Pancreas (tissue), 10 donors: ENCODE measurements around the gene PAPPA2. TPM values are rescaled to one million over a fixed set of nuclear protein-coding genes. Genes with fewer than 3 reads are reported as not detected.

Experiments used
- ATAC-seq, 4 donors: fragments of 200-7000 bp; cut with Tn5 transposase; one replicate each; pipeline versions ENCODE4 v1.8.0 to v1.9.1; 2020; ENCODE audit warnings: mild to moderate bottlenecking in 4 of 4, moderate library complexity in 4 of 4
- DNase-seq, 6 donors: peaks; one replicate each; pipeline ENCODE4 v3.0.0-alpha.2; 2020
- FAIRE-seq: peaks from 2 replicates; lab custom pipeline; 2012; peaks lifted over from hg19 to GRCh38; lab: Jason Lieb, UNC
- H3K27ac ChIP-seq, 4 donors: fragments of 200-600 bp; sonication (generic); 1 replicate in 3 of 4; 2 replicates in 1 of 4; pipeline versions ENCODE4 v1.5.0 to v1.8.0; 2020
- H3K27me3 ChIP-seq, 4 donors: fragments of 200-600 bp; one replicate each; pipeline ENCODE4 v1.8.0; 2021
- H3K36me3 ChIP-seq, 3 donors: fragments of 200-600 bp; sonication (generic) in 1 of 3; one replicate each; pipeline versions ENCODE4 v1.5.0 to v1.8.0; 2020 to 2021
- H3K4me1 ChIP-seq, 3 donors: fragments of 200-600 bp; one replicate each; pipeline ENCODE4 v1.8.0; 2021
- H3K4me3 ChIP-seq, 4 donors: fragments of 200-600 bp; sonication (generic) in 2 of 4; one replicate each; pipeline versions ENCODE4 v1.5.0 to v1.8.0; 2020 to 2021
- H3K9me3 ChIP-seq, 4 donors: fragments of 200-600 bp; one replicate each; pipeline ENCODE4 v1.8.0; 2021
- WGBS, 2 donors: extraction: QIAGEN DNeasy Blood & Tissue Kit; methylation state at CpG; one replicate each; pipeline ENCODE4 v1.1.7; 2013; 5-methylcytosine and 5-hydroxymethylcytosine counted together
- intact Hi-C, 3 donors: fragments of 100-400 bp; cut with DNase I; formaldehyde crosslinking; loops; one replicate each; pipeline versions ENCODE4 v1.11.1 to v1.14.2; 2022
- polyA plus RNA-seq, 2 donors: library from polyadenylated mRNA; stranded (reverse); fragments of 200-250 nt; gene quantifications; one replicate each; pipeline ENCODE4 v1.2.3, GENCODE V29; 2013
- total RNA-seq, 6 donors: library from RNA; stranded (reverse); fragmentation: NEBNext Ultra II Directional in 4 of 6; extraction: Animal tissue kit (Norgen Biotek cat#: 25700) in 4 of 6; gene quantifications; one replicate each; pipeline versions ENCODE4 v1.2.1 to v1.2.4, GENCODE V29; 2021 to 2023
- TF ChIP-seq, protein P1 (sequence below), 4 donors: fragments of 200-600 bp; sonication (generic) in 3 of 4; IDR thresholded peaks; one replicate each; pipeline versions ENCODE4 v1.5.0 to v1.8.0; 2021; ENCODE audit warnings: antibody characterized with exemption in 4 of 4
- donor health status: healthy with polysubstance abuse.
- donor health status: DM: no; HTN: no; CAD: no; lungs with moderate emphysema.
- donor health status: DM: no; HTN: no; CAD: no.
- donor health status: control.
- donor health status: control.
- donor health status: Bipolar disorder and iron deficiency.
- donor health status: DM: yes; HTN: yes; CAD: no.
- donor health status: DM: no; HTN: no; CAD: no.
- donor health status: DM: no; HTN: no; CAD: no.
- donor health status: DM: yes; HTN: yes; CAD: no.

Gene PAPPA2
- total and polyA plus RNA-seq, 8 donors, result 0.51 to 6.9 (median 2.0) TPM

DNA sequence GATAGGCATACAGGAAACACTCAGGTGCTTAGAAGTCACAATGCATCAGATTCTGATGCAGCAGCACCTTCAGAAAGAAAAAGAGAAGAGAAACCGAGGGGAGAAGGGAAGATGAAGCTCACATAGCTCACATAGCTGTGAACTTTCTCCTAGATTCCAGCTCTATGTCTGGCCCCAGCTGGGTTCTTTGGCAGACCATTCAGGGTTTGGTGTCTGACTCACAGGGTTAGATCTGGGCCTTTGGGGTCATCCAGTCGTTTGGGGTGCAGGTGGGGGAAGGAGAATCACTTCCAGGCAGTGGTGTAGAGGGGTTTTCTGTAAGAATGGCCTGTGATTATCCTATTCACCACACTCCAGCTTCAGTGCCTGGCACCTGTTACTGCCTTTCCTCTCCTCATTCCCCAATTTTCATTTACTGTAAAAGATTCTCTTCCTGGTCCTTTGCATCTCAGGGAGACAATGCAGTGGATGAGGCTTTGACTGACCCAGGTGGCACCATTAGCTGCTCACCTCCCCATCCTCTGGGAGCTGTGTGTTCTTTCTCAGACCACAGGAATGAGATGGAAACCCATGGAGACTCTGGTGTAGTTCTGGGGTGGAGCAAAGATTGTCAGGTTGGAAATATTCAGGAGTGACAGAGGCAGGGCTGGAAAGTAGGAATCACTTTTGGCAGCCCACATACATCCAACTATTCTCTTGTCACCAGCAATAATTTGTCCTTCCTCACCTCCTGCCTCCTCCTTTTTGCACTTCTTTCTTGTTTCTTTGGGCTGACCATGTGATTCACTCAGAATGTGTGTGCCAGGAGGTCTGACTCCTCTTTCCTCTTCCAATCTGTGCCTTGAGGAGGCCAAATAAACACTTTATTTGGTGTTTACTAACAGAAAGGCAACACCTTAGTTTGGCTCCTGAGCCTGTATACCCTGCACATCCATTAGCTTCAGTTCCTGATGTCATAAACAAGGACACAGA, 103.3 kb downstream of the PAPPA2 start:
- ATAC-seq (peak in 1 of 4 donors; percentile 34), FAIRE-seq (no peak), DNase-seq (no peak)
- TF ChIP-seq, protein P1, sequence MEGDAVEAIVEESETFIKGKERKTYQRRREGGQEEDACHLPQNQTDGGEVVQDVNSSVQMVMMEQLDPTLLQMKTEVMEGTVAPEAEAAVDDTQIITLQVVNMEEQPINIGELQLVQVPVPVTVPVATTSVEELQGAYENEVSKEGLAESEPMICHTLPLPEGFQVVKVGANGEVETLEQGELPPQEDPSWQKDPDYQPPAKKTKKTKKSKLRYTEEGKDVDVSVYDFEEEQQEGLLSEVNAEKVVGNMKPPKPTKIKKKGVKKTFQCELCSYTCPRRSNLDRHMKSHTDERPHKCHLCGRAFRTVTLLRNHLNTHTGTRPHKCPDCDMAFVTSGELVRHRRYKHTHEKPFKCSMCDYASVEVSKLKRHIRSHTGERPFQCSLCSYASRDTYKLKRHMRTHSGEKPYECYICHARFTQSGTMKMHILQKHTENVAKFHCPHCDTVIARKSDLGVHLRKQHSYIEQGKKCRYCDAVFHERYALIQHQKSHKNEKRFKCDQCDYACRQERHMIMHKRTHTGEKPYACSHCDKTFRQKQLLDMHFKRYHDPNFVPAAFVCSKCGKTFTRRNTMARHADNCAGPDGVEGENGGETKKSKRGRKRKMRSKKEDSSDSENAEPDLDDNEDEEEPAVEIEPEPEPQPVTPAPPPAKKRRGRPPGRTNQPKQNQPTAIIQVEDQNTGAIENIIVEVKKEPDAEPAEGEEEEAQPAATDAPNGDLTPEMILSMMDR (IDR thresholded peaks at IDR 0.05), result no peak
- Histone ChIP-seq H3K27me3 (no peaks in the 10 kb centered on the region), H3K4me3 (no peak overlapping the region), H3K4me1 (no peaks in the 10 kb centered on the region), H3K27ac (no peak overlapping the region), H3K36me3 (no peaks in the 10 kb centered on the region), H3K9me3 (no peaks in the 10 kb centered on the region)
- intact Hi-C loops, result loop anchor here in 1 of 3 donors (10.0 kb wide), 1 partner anchor 279 kb away; no protein-coding TSS in a partner anchor
- 52 to 65% methylated on average over 2 of the region's 2 CpGs for WGBS, 2 donors

DNA sequence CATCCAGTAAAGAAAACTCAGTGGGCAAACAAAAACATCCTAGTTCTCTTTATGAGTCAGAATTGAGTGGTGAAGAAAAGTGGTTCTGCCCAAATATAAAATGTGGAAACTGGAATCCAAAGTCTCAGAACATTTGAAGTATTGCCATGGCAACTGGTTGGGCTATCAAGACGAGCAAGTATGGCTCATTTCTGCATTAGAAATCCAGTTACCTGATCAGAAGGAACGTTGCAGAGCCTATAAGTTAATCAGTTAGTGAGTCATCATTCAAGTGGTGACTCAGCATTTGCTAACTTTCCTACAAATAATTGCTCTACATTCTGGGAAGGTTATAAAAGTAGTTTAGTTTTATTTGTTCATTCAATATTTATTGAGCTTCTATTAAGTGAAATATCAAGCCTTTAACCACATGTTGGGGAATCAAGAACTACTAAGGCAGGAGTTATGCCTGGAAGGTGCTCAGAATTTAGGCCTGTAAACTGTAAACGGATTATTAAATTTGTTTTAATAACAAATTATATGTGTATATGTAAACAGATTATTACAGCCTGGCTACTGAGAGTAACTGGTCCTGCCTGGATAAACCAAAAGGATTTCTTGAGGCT, 104.3 kb downstream of the PAPPA2 start:
- DNase-seq (no peak), FAIRE-seq (no peak), ATAC-seq (peak in 3 of 4 donors; percentile 46 to 69 (median 56))
- WGBS, 2 donors, result 27 to 48% methylated on average over 3 of the region's 3 CpGs
- no peak overlapping the region for H3K4me3 ChIP-seq
- no peaks in the 10 kb centered on the region for H3K4me1 ChIP-seq
- H3K27me3 ChIP-seq, result no peaks in the 10 kb centered on the region
- no peaks in the 10 kb centered on the region for H3K9me3 ChIP-seq
- intact Hi-C loops, result loop anchor here in 1 of 3 donors (10.0 kb wide), 1 partner anchor 278 kb away; no protein-coding TSS in a partner anchor
- H3K36me3 ChIP-seq, result no peaks in the 10 kb centered on the region
- no peak overlapping the region for H3K27ac ChIP-seq
- TF ChIP-seq, protein P1 (IDR thresholded peaks at IDR 0.05), result no peak

DNA sequence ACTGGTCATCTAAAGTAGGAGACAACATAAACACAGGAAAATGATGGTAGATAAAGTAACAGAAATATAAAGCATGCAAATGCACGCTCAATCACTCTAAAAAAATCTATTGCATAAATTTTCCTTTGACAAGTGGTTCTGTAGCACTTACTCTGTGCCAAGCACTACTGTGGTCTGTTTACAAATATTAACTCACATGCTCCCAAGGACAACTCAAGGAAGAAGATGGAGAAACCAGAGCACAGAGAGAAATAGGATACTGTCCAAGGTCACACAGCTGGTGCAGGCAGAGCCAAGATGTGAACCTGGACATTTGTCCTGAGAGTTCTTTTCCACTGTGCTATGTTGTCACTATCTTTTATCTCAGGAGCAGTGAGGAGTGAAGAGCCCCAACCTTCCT, 105.2 kb downstream of the PAPPA2 start:
- ATAC-seq, result peak in 3 of 4 donors; percentile 41 to 58 (median 50)
- FAIRE-seq, result no peak

DNA sequence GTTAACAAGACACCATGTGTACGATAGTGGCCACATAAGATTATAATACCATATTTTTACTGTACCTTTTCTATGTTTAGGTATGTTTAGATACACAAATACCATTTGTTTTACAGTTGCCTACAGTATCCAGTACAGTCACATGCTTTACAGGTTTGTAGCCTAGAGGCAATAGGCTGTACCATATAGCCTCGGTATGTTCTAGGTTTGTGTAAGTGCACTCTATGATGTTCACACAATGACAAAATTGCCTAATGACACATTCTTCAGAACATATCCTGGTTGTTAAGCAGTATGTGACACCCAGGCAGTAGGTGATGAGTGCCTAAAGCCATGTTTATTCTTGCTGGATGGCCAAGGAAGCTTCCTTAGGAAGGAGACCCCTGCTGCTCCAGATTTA, 111.8 kb downstream of the PAPPA2 start:
- Histone ChIP-seq H3K27ac (no peak overlapping the region), H3K4me1 (no peaks in the 10 kb centered on the region), H3K4me3 (no peak overlapping the region), H3K36me3 (no peaks in the 10 kb centered on the region), H3K27me3 (no peaks in the 10 kb centered on the region), H3K9me3 (no peaks in the 10 kb centered on the region)
- WGBS, 2 donors, result 92 to 93% methylated on average over 2 of the region's 2 CpGs
- ATAC-seq (no peak), FAIRE-seq (no peak), DNase-seq (no peak)
- intact Hi-C loops, result no loop called here
- TF ChIP-seq, protein P1 (IDR thresholded peaks at IDR 0.05), result no peak

More for the DNA sequence above, 105.2 kb downstream of the PAPPA2 start:
- Histone ChIP-seq H3K4me3 (no peak overlapping the region), H3K27me3 (no peaks in the 10 kb centered on the region), H3K27ac (no peak overlapping the region), H3K36me3 (no peaks in the 10 kb centered on the region), H3K9me3 (no peaks in the 10 kb centered on the region), H3K4me1 (no peaks in the 10 kb centered on the region)
- 25 to 38% methylated on average over 1 of the region's 1 CpG for WGBS, 2 donors
- intact Hi-C loops, result loop anchor here in 1 of 3 donors (10.0 kb wide), 1 partner anchor 277 kb away; no protein-coding TSS in a partner anchor
- TF ChIP-seq, protein P1 (IDR thresholded peaks at IDR 0.05), result no peak
- no peak for DNase-seq
